ENCODE data around the gene MRAP.

- no peak for TF ChIP-seq ZNF302 (tag by site-specific recombination; IDR thresholded peaks at IDR 0.05; ENCODE audit: low read depth)
- no peak for TF ChIP-seq ZBTB21 (tag by site-specific recombination; IDR thresholded peaks at IDR 0.05)
- no peak for TF ChIP-seq CTCF (tag by site-specific recombination; IDR thresholded peaks at IDR 0.05)
- no peak for TF ChIP-seq PRDM4 (tag by site-specific recombination; IDR thresholded peaks at IDR 0.05)
- no peak for TF ChIP-seq YY1 (tag by site-specific recombination; IDR thresholded peaks at IDR 0.05)
- no peak for TF ChIP-seq IKZF3 (tag by site-specific recombination; IDR thresholded peaks at IDR 0.05)
- TF ChIP-seq PBX3 (CRISPR knock-in tag; IDR thresholded peaks at IDR 0.05): no peak
- TF ChIP-seq ZNF530 (tag by site-specific recombination; IDR thresholded peaks at IDR 0.05; ENCODE audit: low read depth): no peak
- TF ChIP-seq ZSCAN18 (tag by site-specific recombination; IDR thresholded peaks at IDR 0.05): no peak
- no peak for TF ChIP-seq ZNF747 (tag by site-specific recombination; IDR thresholded peaks at IDR 0.05)
- TF ChIP-seq ZNF274 (IDR thresholded peaks at IDR 0.05; ENCODE audit: low read length): no peak
- no peak for TF ChIP-seq ZNF274 (tag by site-specific recombination; IDR thresholded peaks at IDR 0.05; ENCODE audit: borderline replicate concordance)
- TF ChIP-seq ZNF510 (tag by site-specific recombination; IDR thresholded peaks at IDR 0.05; ENCODE audit: insufficient replicate concordance): no peak
- no peak for TF ChIP-seq ZNF785 (tag by site-specific recombination; IDR thresholded peaks at IDR 0.05)
Measured at GRCh38 chr21:32347351-32347750, 48.7 kb downstream of the MRAP start.

Measured in HEK293 (cell line).